ENCODE measurements around the gene SLC34A1. TPM values are rescaled to one million over a fixed set of nuclear protein-coding genes. Genes with fewer than 3 reads are reported as not detected.

The SLC34A1 gene
- total and polyA plus RNA-seq, 2 donors (not counting 1 experiment from before 2014, with no cell fraction given): 0.06 TPM; not detected in 1

- H3K9me3 Mint-ChIP-seq (ENCODE audit: insufficient read depth): no peaks in the 10 kb centered on the region
- H3K4me2 ChIP-seq (replicated peaks; ENCODE audit: low read depth, low read length, poor library complexity, severe bottlenecking): peak overlapping the region; percentile 9
- H2AFZ ChIP-seq (ENCODE audit: insufficient read depth, low read depth, low read length, poor library complexity, severe bottlenecking): peak overlapping the region; percentile 29
Observed at GRCh38 chr5:177389241-177390169, 5.3 kb downstream of the SLC34A1 start.

More at GRCh38 chr5:177389241-177390169, 5.3 kb downstream of the SLC34A1 start:
- Histone ChIP-seq H3K9ac (ENCODE audit: low read length) (no peak overlapping the region), H3K9me3 (ENCODE audit: control extremely low read depth in 1 of 3, control insufficient read depth in 2 of 3, insufficient read depth in 1 of 3, low read length in 2 of 3) (no peaks in the 10 kb centered on the region), H4K20me1 (ENCODE audit: control insufficient read depth, insufficient read depth, low read length, poor library complexity, severe bottlenecking) (no peaks in the 10 kb centered on the region), H3K27me3 (replicated peaks in 1 of 4; ENCODE audit: control extremely low read depth in 1 of 4, control insufficient read depth in 3 of 4, insufficient read depth in 4 of 4, low read length in 3 of 4) (peaks cover 0 to 5% (median 0%) of the 10 kb centered on the region in 4 experiments), H3K79me2 (ENCODE audit: control insufficient read depth, insufficient read depth, low read length) (no peaks in the 10 kb centered on the region), H3K4me1 (ENCODE audit: control insufficient read depth in 2 of 2, insufficient read depth in 2 of 2, low read length in 2 of 2) (peaks cover 14 to 24% of the 10 kb centered on the region in 2 donors), H3K4me3 (ENCODE audit: control extremely low read depth in 1 of 5, extremely low read depth in 1 of 5, insufficient read depth in 1 of 5, low read depth in 2 of 5, low read length in 4 of 5) (no peak overlapping the region), H3K36me3 (replicated peaks in 1 of 2; ENCODE audit: control extremely low read depth in 1 of 2, control insufficient read depth in 1 of 2, extremely low read depth in 1 of 2, insufficient read depth in 2 of 2, low read length in 1 of 2) (no peaks in the 10 kb centered on the region), H3K27ac (ENCODE audit: low read length in 2 of 2) (no peak overlapping the region)
- ChIA-PET CTCF (interaction anchor here (0.7 to 10.1 kb wide), 28 partner anchors 8 to 136 kb away, joined by 3 to 186 read pairs (median 5); partner anchors contain the start of genes DDX41, DOK3, F12 and GRK6), POLR2A (interaction anchor here (0.5 to 2.3 kb wide), 4 partner anchors 16 to 207 kb away, joined by 3 to 17 read pairs (median 5); no protein-coding TSS in a partner anchor)
- peak overlapping the region; percentile 54 for H3K27ac Mint-ChIP-seq
- TF ChIP-seq CTCF (IDR thresholded peaks at IDR 0.05) (no peak), EZH2 (IDR thresholded peaks at IDR 0.05; ENCODE audit: borderline replicate concordance, insufficient read depth, low read depth, low read length, poor library complexity, severe bottlenecking) (no peak)
- no peak for ATAC-seq (ENCODE audit: low read depth)
- H3K4me3 Mint-ChIP-seq: peak overlapping the region; percentile 1
- intact Hi-C loops (cut with micrococcal nuclease): loop anchor here (1.0 to 2.0 kb wide), 6 partner anchors 14 to 681 kb away; partner anchors contain the start of genes PDLIM7 and RGS14
- H3K4me1 Mint-ChIP-seq: peaks cover 27% of the 10 kb centered on the region
- DNase-seq: no peak
- H3K27me3 Mint-ChIP-seq: peaks cover 8% of the 10 kb centered on the region
- 60% methylated on average over 16 of the region's 21 CpGs for WGBS (ENCODE audit: insufficient coverage)
